Keratinocyte (primary cell): Measurements from ENCODE around the gene COL8A1.

Experiments used
- EZH2 ChIP-seq: IDR thresholded peaks from one replicate; pipeline ENCODE4 v1.6.1; 2012; ENCODE audit warnings: inconsistent platforms, mild to moderate bottlenecking, low read length, moderate library complexity
- TF ChIP-seq, protein P1 (sequence below), 3 experiments: IDR thresholded peaks in 1 of 3; conservative IDR thresholded peaks in 1 of 3; optimal IDR thresholded peaks in 1 of 3; 2 replicates in 2 of 3; 3 replicates in 1 of 3; pipeline versions ENCODE3 to v1.5.1; 2011; ENCODE audit warnings: low read length in 3 of 3, mild to moderate bottlenecking in 3 of 3, moderate library complexity in 2 of 3, control low read depth in 1 of 3, inconsistent platforms in 1 of 3; ENCODE audit not compliant: insufficient read depth in 2 of 3; ENCODE audit errors: extremely low read depth in 1 of 3

DNA sequence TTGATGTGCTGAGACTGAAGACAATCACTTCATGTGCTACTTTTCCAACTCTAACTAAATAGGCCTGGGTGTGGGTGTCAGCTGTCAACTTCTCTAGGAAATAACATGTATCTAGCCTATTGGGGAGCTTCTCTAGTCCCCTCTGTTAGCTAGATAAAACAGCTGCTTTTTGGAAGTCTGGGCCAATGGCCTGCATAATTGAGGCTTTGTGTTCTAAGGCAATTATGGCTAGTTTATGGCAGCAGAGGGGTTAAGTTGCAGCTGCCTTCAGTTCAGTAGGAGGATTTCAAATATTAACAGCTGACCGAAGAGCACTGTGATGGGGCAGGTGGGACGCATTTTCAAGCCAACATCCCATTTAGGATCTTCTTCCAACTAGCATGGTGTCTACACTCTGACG is 6.4 kb downstream of the COL8A1 start:
- TF ChIP-seq, protein P1, sequence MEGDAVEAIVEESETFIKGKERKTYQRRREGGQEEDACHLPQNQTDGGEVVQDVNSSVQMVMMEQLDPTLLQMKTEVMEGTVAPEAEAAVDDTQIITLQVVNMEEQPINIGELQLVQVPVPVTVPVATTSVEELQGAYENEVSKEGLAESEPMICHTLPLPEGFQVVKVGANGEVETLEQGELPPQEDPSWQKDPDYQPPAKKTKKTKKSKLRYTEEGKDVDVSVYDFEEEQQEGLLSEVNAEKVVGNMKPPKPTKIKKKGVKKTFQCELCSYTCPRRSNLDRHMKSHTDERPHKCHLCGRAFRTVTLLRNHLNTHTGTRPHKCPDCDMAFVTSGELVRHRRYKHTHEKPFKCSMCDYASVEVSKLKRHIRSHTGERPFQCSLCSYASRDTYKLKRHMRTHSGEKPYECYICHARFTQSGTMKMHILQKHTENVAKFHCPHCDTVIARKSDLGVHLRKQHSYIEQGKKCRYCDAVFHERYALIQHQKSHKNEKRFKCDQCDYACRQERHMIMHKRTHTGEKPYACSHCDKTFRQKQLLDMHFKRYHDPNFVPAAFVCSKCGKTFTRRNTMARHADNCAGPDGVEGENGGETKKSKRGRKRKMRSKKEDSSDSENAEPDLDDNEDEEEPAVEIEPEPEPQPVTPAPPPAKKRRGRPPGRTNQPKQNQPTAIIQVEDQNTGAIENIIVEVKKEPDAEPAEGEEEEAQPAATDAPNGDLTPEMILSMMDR (optimal IDR thresholded peaks at IDR 0.05 in 1 of 3, IDR thresholded peaks at IDR 0.05 in 1 of 3, conservative IDR thresholded peaks at IDR 0.05 in 1 of 3; ENCODE audit: extremely low read depth in 1 of 3, insufficient read depth in 2 of 3, low read length in 3 of 3), result no peak
- no peak for TF ChIP-seq EZH2
